H1 (cell line): ENCODE data around the gene SLC4A1AP. TPM values are rescaled to one million over a fixed set of nuclear protein-coding genes. Genes with fewer than 3 reads are reported as not detected.

Source experiments
- CTCF ChIA-PET: fragments of 300-600 bp; sonication (Branson Sonifier 250); formaldehyde crosslinking; loops from one replicate; lab custom pipeline; 2021; ENCODE audit not compliant: partially characterized antibody; lab: Charles Lee
- POLR2A ChIA-PET: fragments of 300-600 bp; sonication (Branson Sonifier 250); formaldehyde crosslinking; loops from one replicate; lab custom pipeline; 2021; ENCODE audit warnings: inconsistent platforms; ENCODE audit not compliant: partially characterized antibody; lab: Charles Lee
- DNase-seq, 2 experiments: peaks; one replicate each; pipeline versions ENCODE4 v3.0.0 to v3.0.0-alpha.2; 2010 to 2022; ENCODE audit warnings: low spot score in 2 of 2, low read depth in 1 of 2, mixed read lengths in 1 of 2
- FAIRE-seq: peaks from 2 replicates; lab custom pipeline; 2011; peaks lifted over from hg19 to GRCh38; lab: Jason Lieb, UNC
- H2AFZ ChIP-seq: 2 replicates; pipeline ENCODE4 v1.8.1; 2012; ENCODE audit warnings: low read length, inconsistent platforms
- H2AK5ac ChIP-seq: 2 replicates; pipeline ENCODE4 v1.6.1; 2013; ENCODE audit warnings: low read depth, low read length
- H2BK120ac ChIP-seq: replicated peaks from 2 replicates; pipeline ENCODE3; 2013; ENCODE audit warnings: low read depth, low read length, inconsistent platforms
- H2BK12ac ChIP-seq: 2 replicates; pipeline ENCODE4 v1.6.1; 2013; ENCODE audit warnings: low read depth, low read length
- H2BK15ac ChIP-seq: 2 replicates; pipeline ENCODE4 v1.6.1; 2013; ENCODE audit warnings: low read length
- H2BK20ac ChIP-seq: 2 replicates; pipeline ENCODE4 v1.6.1; 2013; ENCODE audit warnings: low read length
- H2BK5ac ChIP-seq: 2 replicates; pipeline ENCODE4 v1.6.1; 2013; ENCODE audit warnings: low read depth, low read length
- H3K14ac ChIP-seq: 2 replicates; pipeline ENCODE4 v1.6.1; 2013; ENCODE audit warnings: inconsistent platforms; ENCODE audit not compliant: insufficient read length
- H3K18ac ChIP-seq: 2 replicates; pipeline ENCODE4 v1.6.1; 2013; ENCODE audit warnings: low read length; ENCODE audit errors: extremely low read depth
- H3K23ac ChIP-seq: 2 replicates; pipeline ENCODE4 v1.6.1; 2013; ENCODE audit warnings: inconsistent platforms; ENCODE audit not compliant: insufficient read length
- H3K23me2 ChIP-seq: 2 replicates; pipeline ENCODE4 v1.6.1; 2013; ENCODE audit warnings: low read depth, low read length
- H3K27ac ChIP-seq: 2 replicates; pipeline ENCODE4 v1.6.1; 2011; ENCODE audit warnings: low read depth, low read length, inconsistent platforms
- H3K27me3 ChIP-seq, 4 experiments: replicated peaks in 1 of 4; 1 replicate in 1 of 4; 2 replicates in 3 of 4; pipeline versions ENCODE4 v1.6.1 to v1.8.1; 2011 to 2013; ENCODE audit warnings: low read length in 3 of 4, mild to moderate bottlenecking in 3 of 4, inconsistent platforms in 2 of 4, mixed read lengths in 2 of 4, moderate library complexity in 1 of 4; ENCODE audit not compliant: control insufficient read depth in 3 of 4, insufficient read depth in 3 of 4; ENCODE audit errors: extremely low read depth in 1 of 4
- H3K36me3 ChIP-seq, 4 experiments: 2 replicates each; pipeline versions ENCODE4 v1.6.1 to v1.8.1; 2011 to 2013; ENCODE audit warnings: mild to moderate bottlenecking in 4 of 4, low read length in 3 of 4, moderate library complexity in 2 of 4, control low read depth in 1 of 4, inconsistent platforms in 1 of 4; ENCODE audit not compliant: insufficient read depth in 4 of 4, control insufficient read depth in 2 of 4
- H3K4ac ChIP-seq: replicated peaks from 2 replicates; pipeline ENCODE3; 2013; ENCODE audit warnings: low read length, low read depth, mixed read lengths, inconsistent platforms; ENCODE audit not compliant: insufficient read length
- H3K4me1 ChIP-seq, 4 experiments: replicated peaks in 1 of 4; 1 replicate in 1 of 4; 2 replicates in 3 of 4; pipeline versions ENCODE4 v1.6.1 to v1.8.1; 2011 to 2013; ENCODE audit warnings: low read length in 3 of 4, inconsistent platforms in 2 of 4, mixed read lengths in 1 of 4; ENCODE audit not compliant: insufficient read depth in 4 of 4, control insufficient read depth in 3 of 4
- H3K4me2 ChIP-seq, 2 experiments: 2 replicates each; pipeline versions ENCODE4 v1.6.1 to v1.8.1; 2011 to 2013; ENCODE audit warnings: low read depth in 2 of 2, low read length in 2 of 2, control low read depth in 1 of 2, inconsistent platforms in 1 of 2, mild to moderate bottlenecking in 1 of 2; ENCODE audit not compliant: insufficient read depth in 1 of 2
- H3K4me3 ChIP-seq, 4 experiments: fragments of 200-600, 300-600 bp in 1 of 4; sonication (generic), shearing (Covaris generic), sonication (Bioruptor Twin) in 1 of 4; 2 replicates each; pipeline versions ENCODE4 v1.5.1 to v1.8.1; 2011 to 2016; ENCODE audit warnings: low read length in 4 of 4, low read depth in 3 of 4, control low read depth in 2 of 4, inconsistent platforms in 2 of 4, mild to moderate bottlenecking in 2 of 4, mixed read lengths in 1 of 4, moderate library complexity in 1 of 4; ENCODE audit not compliant: insufficient read depth in 2 of 4; ENCODE audit errors: extremely low read depth in 1 of 4
- H3K56ac ChIP-seq: replicated peaks from 2 replicates; pipeline ENCODE3; 2013; ENCODE audit warnings: low read depth, mild to moderate bottlenecking, mixed read lengths, low read length, inconsistent platforms; ENCODE audit not compliant: insufficient read length
- H3K79me1 ChIP-seq: 2 replicates; pipeline ENCODE4 v1.6.1; 2013; ENCODE audit warnings: low read depth, low read length, control low read depth
- H3K79me2 ChIP-seq, 2 experiments: 2 replicates each; pipeline versions ENCODE4 v1.6.1 to v1.8.1; 2012 to 2013; ENCODE audit warnings: low read length in 2 of 2, mild to moderate bottlenecking in 2 of 2, inconsistent platforms in 1 of 2; ENCODE audit not compliant: insufficient read depth in 2 of 2, control insufficient read depth in 1 of 2
- H3K9ac ChIP-seq, 4 experiments: replicated peaks in 1 of 4; 1 replicate in 1 of 4; 2 replicates in 3 of 4; pipeline versions ENCODE4 v1.6.1 to v1.8.1; 2011 to 2013; ENCODE audit warnings: low read depth in 3 of 4, low read length in 3 of 4, control low read depth in 2 of 4, mild to moderate bottlenecking in 2 of 4, moderate library complexity in 2 of 4, inconsistent platforms in 1 of 4; ENCODE audit errors: extremely low read depth in 1 of 4
- H3K9me3 ChIP-seq, 2 experiments: 2 replicates each; pipeline versions ENCODE4 v1.6.1 to v1.8.1; 2012 to 2013; ENCODE audit warnings: mild to moderate bottlenecking in 2 of 2, moderate library complexity in 2 of 2, control low read depth in 1 of 2, inconsistent platforms in 1 of 2, low read depth in 1 of 2, low read length in 1 of 2, mixed read lengths in 1 of 2; ENCODE audit not compliant: insufficient read depth in 2 of 2
- H4K20me1 ChIP-seq, 2 experiments: replicated peaks in 1 of 2; 2 replicates each; pipeline versions ENCODE3 to v1.8.1; 2011 to 2013; ENCODE audit warnings: inconsistent platforms in 2 of 2, low read length in 2 of 2, mild to moderate bottlenecking in 1 of 2; ENCODE audit not compliant: insufficient read depth in 2 of 2, control insufficient read depth in 1 of 2
- H4K5ac ChIP-seq: 2 replicates; pipeline ENCODE4 v1.6.1; 2013; ENCODE audit warnings: low read length, low read depth, mixed read lengths, inconsistent platforms; ENCODE audit not compliant: insufficient read length
- H4K8ac ChIP-seq: 2 replicates; pipeline ENCODE4 v1.8.0; 2013; ENCODE audit warnings: mild to moderate bottlenecking, moderate library complexity, low read length, inconsistent platforms; ENCODE audit not compliant: insufficient read depth; ENCODE audit errors: extremely low read depth
- H4K91ac ChIP-seq: replicated peaks from 2 replicates; pipeline ENCODE3; 2013; ENCODE audit warnings: low read length, mixed read lengths, inconsistent platforms; ENCODE audit not compliant: insufficient read length
- ASH2L ChIP-seq: fragments of 200-600, 300-600 bp; sonication (generic); IDR thresholded peaks from one replicate; pipeline ENCODE4 v1.7.1; 2017; ENCODE audit warnings: low read length
- PHF8 ChIP-seq: fragments of 200-600 bp; sonication (generic); conservative IDR thresholded peaks from 2 replicates; pipeline ENCODE4 v1.7.1; 2012; ENCODE audit warnings: low read depth, mild to moderate bottlenecking, inconsistent platforms, low read length, moderate library complexity
- SP2 ChIP-seq: IDR thresholded peaks from 2 replicates; pipeline ENCODE4 v1.6.1; 2012; ENCODE audit warnings: mild to moderate bottlenecking, low read length, inconsistent platforms
- SP4 ChIP-seq: IDR thresholded peaks from 2 replicates; pipeline ENCODE4 v1.6.1; 2012; ENCODE audit warnings: low read length, inconsistent platforms
- TBP ChIP-seq: IDR thresholded peaks from 2 replicates; pipeline ENCODE4 v1.6.1; 2011; ENCODE audit warnings: low read depth, low read length, improper control_type of control experiment
- WGBS, 2 experiments: shearing (Covaris generic) in 1 of 2; methylation state at CpG; one replicate each; pipeline versions ENCODE4 v1.1.6 to v1.1.7; 2013 to 2015; ENCODE audit warnings: low lambda C conversion rate in 2 of 2, mixed read lengths in 2 of 2, inconsistent platforms in 1 of 2, low coverage in 1 of 2, missing lambda C conversion rate in 1 of 2; ENCODE audit not compliant: insufficient replicate concordance in 2 of 2, insufficient coverage in 1 of 2, insufficient read length in 1 of 2; ENCODE audit errors: extremely low coverage in 1 of 2, missing lambda C conversion rate in 1 of 2; 5-methylcytosine and 5-hydroxymethylcytosine counted together
- polyA plus RNA-seq, 7 experiments: library from polyadenylated mRNA; depleted of rRNA in 3 of 7; stranded (reverse) in 5 of 7; unstranded in 2 of 7; fragments of >200 nt in 5 of 7; fragments of 200-250 nt in 2 of 7; gene quantifications; 1 replicate in 5 of 7; 2 replicates in 1 of 7; 4 replicates in 1 of 7; pipeline versions ENCODE4 v1.2.1 to v1.2.3, GENCODE V29; 2011 to 2013; ENCODE audit warnings: missing spikeins in 2 of 7, mixed read lengths in 2 of 7
- total RNA-seq: library from RNA; stranded (reverse); fragmentation: NEBNext Ultra II Directional; extraction: Animal tissue kit (Norgen Biotek cat#: 25700); gene quantifications from 2 replicates; pipeline ENCODE4 v1.2.1, GENCODE V29; 2021
- TF ChIP-seq, protein P1 (sequence below): IDR thresholded peaks from 2 replicates; pipeline ENCODE4 v1.6.1; 2011; ENCODE audit warnings: low read depth, mild to moderate bottlenecking, low read length; ENCODE audit not compliant: insufficient read depth

The SLC4A1AP gene
- total and polyA plus RNA-seq, 2 of the 8 experiments (the other 6 are each of a cell fraction or from before 2014, with no cell fraction given) = 8.1 to 18.4 TPM

DNA sequence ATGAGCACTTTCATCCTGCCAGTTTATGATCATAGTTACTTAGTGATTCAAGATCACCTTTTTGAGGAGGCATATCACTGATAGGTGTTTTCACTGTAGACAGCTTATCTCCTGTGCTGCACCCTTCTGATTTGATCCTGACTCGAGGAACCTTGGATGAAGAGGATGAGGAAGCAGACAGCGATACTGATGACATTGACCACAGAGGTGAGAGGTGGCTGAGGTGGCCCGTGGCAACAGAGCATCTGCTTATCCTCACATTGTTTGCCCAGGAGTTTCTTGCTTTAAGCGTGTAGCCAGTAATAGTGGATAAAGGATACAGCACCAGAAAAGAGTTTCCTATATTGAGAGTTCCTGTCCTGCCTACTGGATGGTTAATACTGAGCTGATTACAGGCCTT is 16.0 kb upstream of the SLC4A1AP start:
- Histone ChIP-seq H3K79me1 (no peaks in the 10 kb centered on the region), H3K4me1 (no peaks in the 10 kb centered on the region), H3K23ac (no peak overlapping the region), H2AFZ (no peak overlapping the region), H2AK5ac (no peak overlapping the region), H4K8ac (no peak overlapping the region), H3K27ac (no peak overlapping the region), H2BK20ac (no peak overlapping the region), H3K9ac (no peak overlapping the region), H2BK12ac (no peak overlapping the region), H3K4ac (no peak overlapping the region), H4K20me1 (no peaks in the 10 kb centered on the region), H2BK120ac (no peak overlapping the region), H3K9me3 (no peaks in the 10 kb centered on the region), H3K56ac (no peak overlapping the region), H2BK5ac (no peak overlapping the region), H3K23me2 (no peaks in the 10 kb centered on the region), H3K4me3 (no peak overlapping the region), H2BK15ac (no peak overlapping the region), H4K5ac (no peak overlapping the region), H3K27me3 (no peaks in the 10 kb centered on the region), H4K91ac (no peak overlapping the region), H3K36me3 (peaks cover 19 to 52% (median 42%) of the 10 kb centered on the region in 4 experiments), H3K79me2 (no peaks in the 10 kb centered on the region), H3K4me2 (no peak overlapping the region), H3K18ac (no peak overlapping the region), H3K14ac (no peak overlapping the region)
- POLR2A ChIA-PET = interaction anchor here (0.7 to 2.1 kb wide), 10 partner anchors 8 to 123 kb away, joined by 3 to 7 read pairs (median 4); partner anchors contain the start of genes CCDC121 and GPN1
- CTCF ChIA-PET = interaction anchor here (0.7 to 5.2 kb wide), 3 partner anchors 35 to 345 kb away, joined by 3 to 22 read pairs (median 3); partner anchors contain the start of gene PPM1G
- WGBS, 2 experiments = 95% methylated on average over 4 of the region's 4 CpGs; no CpG with 5 or more reads in 1 of the 2 experiments
- DNase-seq (no peak), FAIRE-seq (no peak)
- TF ChIP-seq PHF8 = no peak
- TF ChIP-seq SP2 = no peak
- TF ChIP-seq, protein P1, sequence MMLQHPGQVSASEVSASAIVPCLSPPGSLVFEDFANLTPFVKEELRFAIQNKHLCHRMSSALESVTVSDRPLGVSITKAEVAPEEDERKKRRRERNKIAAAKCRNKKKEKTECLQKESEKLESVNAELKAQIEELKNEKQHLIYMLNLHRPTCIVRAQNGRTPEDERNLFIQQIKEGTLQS = no peak
- TF ChIP-seq SP4 = no peak
- TF ChIP-seq TBP = no peak
- no peak for TF ChIP-seq ASH2L
